ACC112 (cell line): ENCODE data around the gene CCL26.
"Not testable (repeated sequence)": the region's sequence is repeated elsewhere in the genome, so short reads cannot be mapped to it uniquely, and the experiment has no call there.

Experiments used
- H2AFZ ChIP-seq: fragments of 200-600 bp; sonication (generic); one replicate; pipeline ENCODE4 v1.6.0; 2017; ENCODE audit warnings: antibody characterized with exemption, low read length; ENCODE audit not compliant: unreplicated experiment
- H3K27ac ChIP-seq: fragments of 200-600 bp; sonication (generic); 2 replicates; pipeline ENCODE4 v1.5.1; 2014; ENCODE audit warnings: low read depth, mild to moderate bottlenecking, antibody characterized with exemption, low read length, moderate library complexity
- H3K27me3 ChIP-seq: fragments of 200-600 bp; sonication (generic); 2 replicates; pipeline ENCODE4 v1.6.1; 2014; ENCODE audit warnings: mild to moderate bottlenecking, antibody characterized with exemption, low read length, moderate library complexity, mixed read lengths; ENCODE audit not compliant: insufficient read depth
- H3K36me3 ChIP-seq: fragments of 200-600 bp; sonication (generic); 2 replicates; pipeline ENCODE4 v1.6.1; 2016; ENCODE audit warnings: mild to moderate bottlenecking, antibody characterized with exemption, low read length, moderate library complexity, mixed read lengths; ENCODE audit not compliant: insufficient read depth
- H3K4me1 ChIP-seq: fragments of 200-600 bp; sonication (generic); one replicate; pipeline ENCODE4 v1.6.1; 2016; ENCODE audit warnings: low read length, mixed read lengths; ENCODE audit not compliant: insufficient read depth, unreplicated experiment, control insufficient read depth
- H3K4me3 ChIP-seq: fragments of 200-600 bp; sonication (generic); 2 replicates; pipeline ENCODE4 v1.5.1; 2014; ENCODE audit warnings: mild to moderate bottlenecking, low read depth, low read length
- H3K79me2 ChIP-seq: fragments of 200-600 bp; sonication (generic); one replicate; pipeline ENCODE4 v1.6.0; 2016; ENCODE audit warnings: low read length; ENCODE audit not compliant: control insufficient read depth, unreplicated experiment, insufficient read depth

The CCL26 gene

DNA sequence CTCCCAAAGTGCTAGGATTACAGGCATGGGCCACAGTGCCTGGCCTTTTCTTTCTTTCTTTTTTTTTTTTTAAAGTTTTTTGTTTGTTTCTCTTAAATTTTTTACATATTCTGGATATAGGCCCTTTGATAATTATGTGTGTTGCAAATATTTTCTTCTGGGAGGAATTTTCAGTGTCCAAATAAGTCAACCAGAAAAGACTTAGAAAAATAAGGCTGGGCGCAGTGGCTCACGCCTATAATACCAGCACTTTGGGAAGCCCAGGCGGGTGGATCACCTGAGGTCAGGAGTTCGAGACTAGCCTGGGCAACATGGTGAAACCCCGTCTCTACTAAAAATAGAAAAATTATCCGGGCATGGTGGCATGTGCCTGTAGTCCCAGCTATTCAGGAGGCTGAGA, 44.7 kb downstream of the CCL26 start:
- H2AFZ ChIP-seq, H3K27me3 ChIP-seq, H3K79me2 ChIP-seq, H3K36me3 ChIP-seq, H3K4me3 ChIP-seq, H3K27ac ChIP-seq: not testable (repeated sequence)
- peaks cover 11% of the 10 kb centered on the region for H3K4me1 ChIP-seq

DNA sequence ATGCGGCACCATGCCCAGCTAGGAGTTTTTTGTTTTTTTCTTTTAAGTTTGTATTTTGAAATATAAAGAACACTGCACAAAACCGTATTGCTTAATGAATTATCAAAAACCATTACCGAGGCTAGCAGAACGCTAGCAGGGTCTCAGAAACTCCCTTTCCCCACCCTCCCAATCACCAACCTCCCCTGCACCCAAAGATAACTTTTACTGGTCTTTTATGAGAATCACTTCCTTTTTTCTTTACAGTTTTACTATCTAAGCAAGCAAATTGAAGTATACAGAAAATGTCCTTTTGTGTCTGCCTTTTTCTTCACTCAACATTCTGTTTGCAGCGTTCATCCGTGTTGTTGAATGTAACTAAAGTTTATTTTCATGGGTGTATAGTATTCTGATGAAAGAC, 46.7 kb downstream of the CCL26 start:
- Histone ChIP-seq H3K4me3 (no peak overlapping the region), H2AFZ (no peak overlapping the region), H3K27ac (no peak overlapping the region), H3K27me3 (no peaks in the 10 kb centered on the region), H3K36me3 (no peaks in the 10 kb centered on the region), H3K79me2 (no peaks in the 10 kb centered on the region), H3K4me1 (peaks cover 8% of the 10 kb centered on the region)

DNA sequence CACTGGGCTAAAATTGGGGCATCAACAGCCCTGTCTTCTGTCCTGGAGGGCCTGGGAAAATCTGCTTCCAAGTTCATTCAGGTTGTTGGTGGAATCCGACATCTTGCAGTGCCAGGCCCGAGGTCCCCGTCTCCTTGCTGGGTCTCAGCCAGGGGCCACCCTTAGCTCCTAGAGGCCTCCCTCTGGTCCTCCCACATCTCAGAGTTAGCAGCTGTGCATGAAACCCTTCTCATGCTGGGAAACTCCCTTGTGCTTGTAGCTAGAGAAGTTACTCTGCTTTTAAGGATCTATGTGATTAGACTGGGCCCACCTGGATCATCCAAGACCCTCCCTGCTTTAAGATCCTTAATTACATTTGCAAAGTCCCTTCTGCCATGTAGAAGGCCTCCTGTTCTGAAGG, 48.6 kb downstream of the CCL26 start:
- no peak overlapping the region for H3K4me3 ChIP-seq
- peaks cover 8% of the 10 kb centered on the region for H3K4me1 ChIP-seq
- no peak overlapping the region for H3K27ac ChIP-seq
- H3K27me3 ChIP-seq: no peaks in the 10 kb centered on the region
- no peaks in the 10 kb centered on the region for H3K79me2 ChIP-seq
- no peaks in the 10 kb centered on the region for H3K36me3 ChIP-seq
- H2AFZ ChIP-seq: no peak overlapping the region

DNA sequence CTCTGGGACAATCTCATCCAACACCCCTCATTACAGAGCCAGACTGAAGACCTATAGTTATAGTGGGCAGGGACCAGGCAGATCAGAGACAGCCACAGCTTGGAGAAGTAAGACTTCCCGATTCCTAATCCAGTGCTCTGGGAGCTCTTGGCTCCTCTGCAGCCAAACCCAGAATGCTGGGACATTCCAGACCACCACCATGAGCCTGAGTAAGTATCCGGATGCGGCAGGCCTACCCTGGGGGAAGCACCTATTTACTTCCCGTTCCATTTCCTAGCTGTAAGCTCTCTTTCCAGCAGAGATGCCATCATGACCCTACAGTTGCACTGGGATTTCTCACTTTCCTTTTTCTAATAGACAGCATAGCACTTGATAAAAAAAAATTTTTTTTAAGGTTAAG, 49.6 kb downstream of the CCL26 start:
- no peak overlapping the region for H3K27ac ChIP-seq
- H3K27me3 ChIP-seq: no peaks in the 10 kb centered on the region
- H3K36me3 ChIP-seq: no peaks in the 10 kb centered on the region
- H3K79me2 ChIP-seq: no peaks in the 10 kb centered on the region
- peaks cover 4% of the 10 kb centered on the region for H3K4me1 ChIP-seq
- no peak overlapping the region for H2AFZ ChIP-seq
- H3K4me3 ChIP-seq: no peak overlapping the region

DNA sequence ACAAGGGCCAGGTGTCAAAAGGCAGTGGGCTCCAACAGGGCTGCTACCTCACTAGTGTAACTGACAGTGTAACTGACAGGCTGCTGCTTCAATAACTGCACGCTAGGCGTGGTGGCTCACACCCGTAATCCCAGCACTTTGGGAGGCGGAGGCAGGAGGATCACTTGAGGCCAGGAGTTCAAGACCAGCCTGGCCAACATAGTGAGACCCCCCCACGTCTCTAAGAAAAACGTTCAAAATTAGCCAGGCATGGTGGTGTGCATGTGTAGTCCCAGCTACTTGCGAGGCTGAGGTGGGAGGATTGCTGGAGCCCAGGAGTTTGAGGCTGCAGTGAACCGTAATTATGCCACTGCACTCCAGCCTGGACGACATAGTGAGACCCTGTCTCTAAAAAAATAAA, 50.1 kb downstream of the CCL26 start:
- not testable (repeated sequence) for H3K36me3 ChIP-seq, H3K79me2 ChIP-seq, H3K27me3 ChIP-seq, H3K4me1 ChIP-seq, H3K27ac ChIP-seq, H3K4me3 ChIP-seq, H2AFZ ChIP-seq

DNA sequence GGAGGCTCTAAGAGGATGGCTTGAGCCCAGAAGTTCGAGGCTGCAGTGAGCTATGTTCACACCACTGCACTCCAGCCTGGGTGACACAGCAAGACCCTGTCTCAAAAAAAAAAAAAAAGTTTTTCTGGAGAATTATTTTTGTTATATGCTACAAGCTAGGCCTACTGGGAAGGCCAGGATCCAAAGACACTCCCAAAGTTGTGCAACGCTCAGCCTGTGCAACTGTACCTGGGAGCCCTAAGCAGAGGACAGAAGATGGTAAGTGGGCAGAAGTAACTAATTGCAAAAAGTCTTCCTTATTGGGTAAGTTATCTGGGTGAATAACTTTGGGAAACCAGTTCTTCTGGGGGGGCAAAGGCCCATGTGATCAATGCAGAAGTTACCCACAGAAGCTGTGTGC, 50.6 kb downstream of the CCL26 start:
- Histone ChIP-seq H3K79me2 (no peaks in the 10 kb centered on the region), H3K27me3 (no peaks in the 10 kb centered on the region), H3K36me3 (no peaks in the 10 kb centered on the region), H2AFZ (no peak overlapping the region), H3K4me1 (peaks cover 12% of the 10 kb centered on the region), H3K4me3 (no peak overlapping the region), H3K27ac (no peak overlapping the region)

DNA sequence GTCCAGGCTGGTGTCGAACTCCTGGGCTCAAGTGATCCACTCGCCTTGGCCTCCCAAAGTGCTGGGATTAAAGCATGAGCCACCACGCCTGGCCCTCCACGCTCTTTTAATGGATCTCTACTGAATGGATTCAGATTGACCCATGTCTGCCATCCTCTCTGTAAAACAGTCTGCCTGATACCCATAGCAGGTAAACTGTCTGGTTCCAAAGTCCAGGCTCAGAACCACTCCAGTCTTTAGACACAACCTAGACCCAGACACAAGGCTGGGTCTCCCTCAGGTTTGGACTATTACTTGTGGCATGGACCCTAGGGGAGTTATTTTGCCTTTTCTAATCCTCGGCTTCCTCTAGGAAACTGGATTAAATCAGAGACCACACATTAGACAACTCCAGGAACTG, 52.4 kb downstream of the CCL26 start:
- Histone ChIP-seq H3K4me3 (no peak overlapping the region), H3K27me3 (no peaks in the 10 kb centered on the region), H3K79me2 (no peaks in the 10 kb centered on the region), H3K4me1 (peaks cover 12% of the 10 kb centered on the region), H3K27ac (no peak overlapping the region), H2AFZ (no peak overlapping the region), H3K36me3 (no peaks in the 10 kb centered on the region)
